DMS153 (cell line): ENCODE data around the gene ATP5ME.

ENCODE experiments used
- DNase-seq: peaks from one replicate; lab custom pipeline; 2025; lab: John Stamatoyannopoulos, UW

The ATP5ME gene

GRCh38 chr4:633406-633805, 40.7 kb downstream of the ATP5ME start:
- DNase-seq = no peak

GRCh38 chr4:632926-633325, 41.1 kb downstream of the ATP5ME start:
- DNase-seq = no peak

DNA sequence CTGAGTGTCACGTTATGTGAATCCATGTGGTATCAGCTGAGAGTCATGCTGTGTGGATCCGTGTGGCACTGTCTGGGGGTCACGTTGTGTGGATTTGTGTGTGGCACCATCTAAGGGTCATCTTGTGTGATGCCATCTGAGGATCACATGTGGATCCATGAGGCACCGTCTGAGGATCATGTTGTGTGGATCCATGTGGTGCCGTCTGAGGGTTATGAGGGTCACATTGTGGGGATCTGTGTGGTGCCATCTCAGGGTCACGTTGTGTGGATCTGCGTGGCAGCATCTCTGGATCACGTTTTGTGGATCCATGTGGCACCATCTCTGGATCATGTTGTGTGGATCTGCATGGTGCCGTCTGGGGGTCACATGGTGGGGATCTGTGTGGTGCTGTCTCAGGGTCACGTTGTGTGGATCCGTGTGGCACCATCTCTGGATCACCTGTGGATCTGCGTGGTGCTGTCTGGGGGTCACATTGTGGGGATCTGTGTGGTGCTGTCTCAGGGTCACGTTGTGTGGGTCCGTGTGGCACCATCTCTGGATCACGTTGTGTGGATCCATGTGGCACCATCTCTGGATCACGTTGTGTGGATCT, 41.8 kb downstream of the ATP5ME start:
- no peak for DNase-seq

DNA sequence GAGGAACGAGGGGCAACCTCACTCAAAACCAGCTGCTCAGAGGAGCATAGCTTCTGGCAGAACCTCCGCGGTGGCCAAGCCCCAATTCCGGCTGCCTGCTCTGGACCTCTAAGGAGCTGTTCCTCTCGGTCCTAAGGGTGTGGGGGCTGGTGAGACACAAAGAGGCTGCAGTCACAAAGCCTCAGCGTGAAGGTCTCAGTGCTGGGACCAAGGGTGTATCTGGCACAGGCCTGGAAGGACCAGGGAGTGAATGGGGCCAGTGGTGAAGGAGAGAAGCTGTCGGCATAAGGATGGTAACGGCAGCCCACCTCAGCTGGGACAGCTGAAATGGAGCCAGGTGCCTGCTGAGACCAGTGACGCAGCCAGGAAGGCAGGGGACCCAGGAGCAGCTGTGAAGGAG, 43.4 kb downstream of the ATP5ME start:
- DNase-seq = no peak

DNA sequence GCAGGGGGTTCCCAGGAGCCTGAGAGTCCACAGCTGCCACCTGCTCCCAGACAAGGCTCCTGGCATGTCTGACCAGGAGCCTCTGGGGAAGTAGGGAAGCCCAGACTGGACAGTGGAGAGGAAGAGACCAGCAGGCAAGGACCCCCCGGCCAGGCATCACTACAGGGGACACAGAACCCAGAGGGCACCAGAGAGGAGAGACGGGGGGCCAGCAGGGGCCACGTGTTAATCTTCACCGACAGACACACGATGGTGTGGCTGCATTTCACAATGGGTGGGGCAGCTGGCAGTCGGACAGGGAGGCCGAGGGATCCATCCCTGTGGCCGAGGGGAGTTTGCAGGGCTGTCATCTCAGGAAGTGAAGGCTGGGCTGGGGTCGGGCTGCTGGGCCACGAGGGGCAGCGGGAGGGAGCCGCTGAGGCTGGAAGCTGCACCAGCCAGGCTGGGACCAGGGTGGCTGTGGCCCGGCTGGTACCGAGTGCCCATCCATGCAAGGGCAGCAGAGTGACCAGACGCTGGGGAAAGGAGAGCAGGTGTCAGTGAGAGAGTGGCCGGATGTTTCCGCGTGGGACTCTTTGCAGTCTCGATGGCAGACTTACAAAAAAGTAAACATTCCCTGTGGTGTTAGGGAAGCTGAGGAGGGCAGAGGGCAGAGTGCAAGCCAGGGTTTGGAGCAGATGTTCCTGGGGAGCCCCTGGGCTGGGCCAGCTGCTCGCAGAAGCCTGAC, 44.0 kb downstream of the ATP5ME start:
- DNase-seq = no peak

DNA sequence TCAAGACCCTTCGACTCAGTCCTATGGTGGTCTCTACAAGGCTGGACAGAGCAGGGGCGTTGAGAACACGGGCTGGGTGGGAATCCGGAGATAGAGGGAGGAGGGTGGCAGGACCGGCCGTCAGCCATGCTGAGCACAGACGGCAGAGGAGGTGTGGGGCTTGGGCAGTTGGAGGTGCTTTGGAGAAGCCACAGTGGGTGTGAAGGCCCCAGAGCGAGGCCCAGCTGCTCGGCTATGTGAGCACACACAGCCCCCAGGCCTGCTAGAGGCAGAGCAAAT, 44.5 kb downstream of the ATP5ME start:
- no peak for DNase-seq

DNA sequence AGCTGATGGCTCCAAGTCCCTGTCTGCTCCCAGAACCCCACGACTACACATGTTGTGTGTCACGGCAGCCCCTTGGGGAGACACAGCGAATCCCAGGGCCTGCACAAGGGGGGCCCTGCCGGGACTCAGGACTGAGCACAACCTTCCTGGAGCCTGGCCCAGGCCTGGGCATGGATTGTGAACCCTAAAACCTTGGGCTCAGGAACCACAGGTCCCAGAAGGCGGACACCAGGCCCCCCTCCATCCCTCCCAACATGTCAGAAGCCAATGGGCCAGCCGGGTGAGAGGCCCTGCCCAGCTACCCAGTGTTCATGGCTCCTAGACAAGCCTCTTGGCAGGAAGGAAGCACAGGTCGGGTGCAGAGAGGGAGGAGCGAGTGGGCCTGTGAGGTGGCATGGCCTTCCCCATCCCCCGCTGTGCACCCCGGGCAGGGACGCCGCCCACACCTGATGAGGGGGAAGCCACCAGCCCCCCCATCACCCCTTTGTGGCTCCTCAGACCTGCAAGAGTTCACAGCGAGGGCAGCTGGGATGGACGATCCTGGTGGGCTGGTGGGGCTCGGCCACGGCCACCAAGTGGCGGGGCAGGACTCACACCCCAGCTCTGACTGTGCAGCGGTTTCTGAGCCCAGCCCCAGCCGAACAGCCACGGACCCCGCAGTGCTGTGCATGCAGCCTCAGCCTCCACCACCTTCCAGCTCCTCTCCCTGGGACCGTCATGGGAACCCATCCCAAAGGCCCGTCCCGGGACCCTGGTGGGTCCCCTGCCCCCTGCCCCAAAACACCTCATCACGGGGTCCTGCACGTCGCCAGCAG, 45.0 kb downstream of the ATP5ME start:
- DNase-seq = no peak

GRCh38 chr4:628311-628741, 45.8 kb downstream of the ATP5ME start:
- DNase-seq = no peak

- DNase-seq = no peak
Measured at GRCh38 chr4:627347-628125, 46.5 kb downstream of the ATP5ME start.

DNA sequence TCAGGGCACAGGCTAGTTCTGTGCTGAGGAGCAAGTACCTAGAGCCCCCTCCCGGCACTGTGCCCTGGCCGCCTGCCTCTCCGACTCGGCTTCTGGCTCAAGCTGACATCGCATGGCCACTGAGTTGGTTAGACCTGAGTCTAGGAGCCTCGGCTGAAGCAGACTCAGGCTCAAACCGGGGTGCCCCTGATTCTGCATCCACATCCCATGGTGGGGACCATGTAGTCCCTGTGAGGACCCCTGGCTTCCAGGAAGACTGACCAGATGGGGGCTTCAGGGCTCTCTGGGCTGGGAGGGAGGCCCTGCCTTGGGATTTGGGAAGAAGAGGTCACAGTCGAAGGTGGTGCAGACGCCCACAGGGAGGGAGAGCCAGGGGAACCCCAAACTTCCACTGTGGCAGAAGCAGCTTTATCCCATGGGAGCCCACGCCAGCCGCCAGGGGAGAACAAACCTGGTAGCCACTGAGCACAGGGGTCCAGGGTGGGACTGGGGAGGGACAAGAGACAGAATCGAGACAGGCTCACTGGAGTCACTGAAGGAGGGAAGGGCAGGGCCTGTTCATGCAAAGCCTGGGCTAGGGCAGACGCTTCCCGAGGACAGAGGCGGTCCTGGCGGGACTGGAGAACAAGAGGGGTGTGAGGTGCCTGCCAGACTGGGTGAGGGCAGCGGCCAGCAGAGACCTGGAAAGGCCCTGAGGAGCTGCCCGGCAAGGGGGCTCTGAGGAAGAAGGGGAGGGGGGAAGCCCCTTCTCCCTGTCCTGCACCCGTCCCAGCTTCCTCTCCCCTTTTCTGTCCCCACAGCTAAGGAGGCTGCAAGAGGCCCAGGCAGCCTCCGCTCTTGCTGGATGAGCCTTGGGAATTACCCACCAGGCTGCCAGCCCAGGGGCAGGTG, 47.6 kb downstream of the ATP5ME start:
- no peak for DNase-seq

GRCh38 chr4:625631-626161, 48.4 kb downstream of the ATP5ME start:
- DNase-seq = no peak

DNA sequence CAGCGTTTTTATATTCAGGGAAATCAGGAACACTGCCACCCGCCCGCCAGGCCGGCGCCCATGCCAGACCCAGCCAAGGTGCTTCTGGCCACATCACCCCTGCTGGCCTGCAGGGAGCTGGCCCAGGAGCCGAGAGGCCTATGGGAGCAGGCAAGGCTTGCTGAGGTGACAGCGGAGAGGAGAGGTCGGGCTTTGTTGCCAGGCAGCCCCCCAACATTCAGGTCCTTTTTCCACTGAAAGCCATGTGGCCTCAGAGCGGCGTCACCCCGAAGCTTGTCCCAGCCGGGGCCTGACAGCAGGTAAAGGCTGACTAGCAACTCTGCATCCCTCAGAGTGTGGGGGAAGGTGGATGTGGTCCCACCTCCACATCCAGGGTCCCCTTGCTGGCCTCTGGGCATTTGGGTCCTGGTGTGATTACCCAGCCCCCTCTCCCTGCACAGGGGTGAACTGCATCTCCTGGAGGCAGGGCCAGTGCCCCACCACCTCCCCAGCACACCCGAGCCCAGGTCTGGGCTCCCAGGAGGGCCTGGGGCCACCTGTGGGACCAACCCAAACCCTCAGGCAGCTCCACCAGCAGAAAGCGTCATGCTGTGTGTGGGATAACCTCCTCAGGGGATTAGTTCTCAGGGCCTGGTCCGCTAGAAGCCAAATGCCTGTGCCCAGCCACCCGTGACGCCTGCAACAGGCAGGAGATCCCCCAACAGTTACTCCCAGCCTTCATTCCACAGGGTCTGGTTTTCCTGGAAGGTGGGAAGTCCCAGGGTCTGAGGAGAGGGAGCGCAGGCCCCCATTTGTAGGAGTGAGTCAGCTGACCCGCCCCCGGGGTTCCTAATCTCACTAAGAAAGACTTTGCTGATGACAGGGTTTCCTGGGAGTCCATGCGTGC, 49.1 kb downstream of the ATP5ME start, which contains the start of gene PDE6B:
PDE6B (plus strand) TSS at position 869 of the 886 bp plus-strand sequence. CDS start 54 bp downstream, outside the sequence.
- no peak for DNase-seq

- DNase-seq = no peak
Measured at GRCh38 chr4:623914-624566, 50.0 kb downstream of the ATP5ME start.

DNA sequence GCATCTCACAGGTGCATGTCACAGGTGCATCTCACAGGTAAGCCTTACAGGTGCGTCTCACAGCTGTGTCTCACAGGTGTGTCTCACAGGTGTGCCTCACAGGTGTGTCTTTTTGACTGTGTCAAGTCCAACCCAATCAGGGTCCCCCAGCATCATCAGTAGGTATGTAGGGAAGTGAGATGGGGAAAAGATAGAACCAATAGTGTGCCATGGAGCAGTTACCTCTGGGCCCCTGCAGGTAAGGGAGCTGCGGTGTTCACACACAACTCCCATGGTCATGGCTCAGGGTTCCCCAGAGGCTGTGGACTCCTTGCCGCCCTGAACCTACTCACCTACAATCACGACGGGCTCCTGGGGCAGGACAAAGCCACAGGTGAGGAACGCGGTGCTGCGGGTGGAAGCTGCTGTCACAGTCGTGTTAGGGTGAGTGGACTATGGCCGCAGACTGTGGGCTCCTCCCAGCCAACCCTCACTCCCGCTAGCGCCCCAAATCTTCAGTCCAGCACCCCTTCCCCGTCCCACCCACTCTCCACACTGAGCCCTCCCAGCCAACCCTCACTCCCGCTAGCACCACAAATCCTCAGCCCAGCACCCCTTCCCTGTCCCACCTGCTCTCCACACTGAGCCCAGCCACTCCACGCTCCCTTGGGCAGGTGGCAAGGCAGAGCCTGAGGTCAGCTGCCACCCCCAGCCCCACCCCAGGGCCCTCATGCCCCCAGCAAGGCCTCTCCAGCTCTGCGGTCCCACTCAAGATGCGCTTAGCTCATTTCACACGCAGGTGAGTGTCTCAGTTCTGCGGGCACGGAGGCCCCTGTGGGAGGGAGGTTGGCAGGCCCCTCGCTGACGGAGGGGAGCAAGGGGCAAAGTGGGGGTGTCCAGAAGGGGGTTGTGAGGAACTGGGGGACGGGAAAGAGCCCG, 50.8 kb downstream of the ATP5ME start:
- no peak for DNase-seq
